ENCODE measurements around the gene ZNF432. TPM values are rescaled to one million over a fixed set of nuclear protein-coding genes. Genes with fewer than 3 reads are reported as not detected.
"Not testable (repeated sequence)": the region's sequence is repeated elsewhere in the genome, so short reads cannot be mapped to it uniquely, and the experiment has no call there.

ZNF432 gene
- total RNA-seq, 4 donors from 2014 or later, result 5.6 to 41.1 (median 13.4) TPM

DNA sequence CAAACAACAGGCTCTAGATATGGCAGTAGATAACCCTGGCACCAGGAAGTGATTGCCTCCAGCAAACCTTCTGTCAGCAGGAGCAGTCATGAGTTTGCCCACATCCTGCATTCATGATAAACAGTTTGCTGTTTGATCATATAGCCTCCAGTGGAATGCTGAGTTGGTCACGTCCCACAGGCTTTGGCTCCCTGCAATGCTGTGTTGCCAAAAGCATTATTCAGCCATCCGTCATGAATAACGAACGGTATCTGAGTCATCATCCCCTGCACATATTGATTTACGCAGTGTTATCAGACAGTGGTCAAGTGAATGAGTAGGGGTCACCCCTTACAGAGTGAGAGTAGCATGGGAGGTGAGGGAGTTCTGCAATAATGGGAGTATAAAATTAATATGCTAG lies 21.9 kb upstream of the ZNF432 start:
- 86% methylated on average over 5 of the region's 5 CpGs for WGBS
- H3K27ac ChIP-seq, result no peak overlapping the region
- H3K4me1 ChIP-seq, result no peaks in the 10 kb centered on the region
- DNase-seq (ENCODE audit: low spot score in 2 of 2), result no peak
- H3K36me3 ChIP-seq, result peaks cover 99% of the 10 kb centered on the region
- no peak overlapping the region for H3K4me3 ChIP-seq
- peaks cover 59% of the 10 kb centered on the region for H3K9me3 ChIP-seq
- no peaks in the 10 kb centered on the region for H3K27me3 ChIP-seq
- TF ChIP-seq EP300 (IDR thresholded peaks at IDR 0.05) (no peak), CTCF (IDR thresholded peaks at IDR 0.05) (no peak), POLR2AphosphoS5 (IDR thresholded peaks at IDR 0.05) (no peak), POLR2A (IDR thresholded peaks at IDR 0.05) (no peak)

DNA sequence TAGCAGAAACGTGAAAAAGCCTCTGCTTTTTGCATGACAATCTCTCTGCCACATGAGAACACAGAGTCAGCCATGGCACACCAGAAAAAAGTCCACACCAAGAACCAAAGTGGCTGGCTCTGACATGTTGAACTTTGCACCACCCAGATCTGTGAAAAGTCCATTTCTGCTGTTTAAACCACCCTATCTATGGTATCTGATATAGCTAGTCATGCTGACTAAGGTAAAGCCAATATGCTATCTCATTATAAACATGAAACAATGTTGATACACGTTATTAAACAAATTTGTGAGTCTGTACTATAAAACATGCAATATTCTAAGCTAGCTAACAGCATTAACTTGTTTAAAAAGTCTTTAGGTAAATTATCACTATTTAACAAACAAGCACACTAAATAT lies 21.0 kb upstream of the ZNF432 start:
- WGBS, result 93% methylated on average over 2 of the region's 2 CpGs
- no peak for DNase-seq (ENCODE audit: low spot score in 2 of 2)
- Histone ChIP-seq H3K27me3 (no peaks in the 10 kb centered on the region), H3K27ac (no peak overlapping the region), H3K9me3 (peaks cover 59% of the 10 kb centered on the region), H3K36me3 (peaks cover 99% of the 10 kb centered on the region), H3K4me1 (no peaks in the 10 kb centered on the region), H3K4me3 (no peak overlapping the region)
- TF ChIP-seq POLR2A (IDR thresholded peaks at IDR 0.05) (no peak), EP300 (IDR thresholded peaks at IDR 0.05) (no peak), POLR2AphosphoS5 (IDR thresholded peaks at IDR 0.05) (no peak), CTCF (IDR thresholded peaks at IDR 0.05) (no peak)

DNA sequence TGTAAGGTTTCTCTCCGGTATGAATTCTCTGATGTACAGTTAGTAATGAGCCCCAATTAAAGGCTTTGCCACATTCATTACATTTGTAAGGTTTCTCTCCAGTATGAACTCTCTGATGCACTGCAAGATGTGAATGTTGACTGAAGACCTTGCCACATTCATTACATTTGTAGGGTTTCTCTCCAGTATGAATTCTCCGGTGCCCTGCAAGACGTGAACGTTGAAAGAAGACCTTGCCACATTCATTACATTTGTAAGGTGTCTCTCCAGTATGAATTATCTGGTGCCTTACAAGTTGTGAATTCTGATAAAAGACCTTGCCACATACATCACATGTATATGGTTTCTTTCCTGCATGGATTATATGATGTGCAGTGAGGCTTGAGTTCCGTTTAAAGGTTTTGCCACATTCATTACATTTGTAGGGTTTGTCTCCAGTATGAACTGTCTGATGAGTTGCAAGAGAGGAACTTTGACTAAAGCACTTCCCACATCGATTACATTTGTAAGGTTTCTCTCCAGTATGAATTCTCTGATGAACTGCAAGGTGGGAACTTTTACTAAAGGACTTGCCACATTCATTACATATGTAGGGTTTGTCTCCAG lies 17.7 kb upstream of the ZNF432 start:
- 95% methylated on average over 6 of the region's 6 CpGs for WGBS
- no peak for TF ChIP-seq EP300 (IDR thresholded peaks at IDR 0.05)
- TF ChIP-seq CTCF (IDR thresholded peaks at IDR 0.05), result no peak
- TF ChIP-seq POLR2AphosphoS5 (IDR thresholded peaks at IDR 0.05), result no peak
- TF ChIP-seq POLR2A (IDR thresholded peaks at IDR 0.05), result no peak
- Histone ChIP-seq H3K4me1 (no peaks in the 10 kb centered on the region), H3K4me3 (no peak overlapping the region), H3K9me3 (peaks cover 63% of the 10 kb centered on the region), H3K27ac (no peak overlapping the region), H3K27me3 (no peaks in the 10 kb centered on the region), H3K36me3 (peaks cover 93% of the 10 kb centered on the region)
- DNase-seq (ENCODE audit: low spot score in 2 of 2), result no peak

DNA sequence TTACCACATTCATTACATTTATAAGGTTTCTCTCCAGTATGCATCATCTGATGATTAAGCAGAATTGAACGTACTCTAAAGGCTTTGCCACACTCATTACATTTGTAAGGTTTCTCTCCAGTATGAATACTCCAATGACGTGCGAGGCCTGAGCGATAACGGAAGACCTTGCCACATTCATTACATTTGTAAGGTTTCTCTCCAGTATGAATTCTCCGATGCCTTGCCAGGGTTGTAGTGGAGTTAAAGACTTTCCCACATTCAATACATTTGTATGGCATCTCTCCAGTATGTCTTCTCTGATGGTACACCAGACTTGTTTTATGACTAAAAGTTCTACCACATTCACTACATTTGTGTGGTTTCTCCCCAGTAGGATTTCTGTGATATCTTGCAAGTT lies 16.8 kb upstream of the ZNF432 start:
- H3K27me3 ChIP-seq, result no peaks in the 10 kb centered on the region
- 98% methylated on average over 6 of the region's 6 CpGs for WGBS
- H3K27ac ChIP-seq, result no peak overlapping the region
- no peak for DNase-seq (ENCODE audit: low spot score in 2 of 2)
- TF ChIP-seq POLR2AphosphoS5 (IDR thresholded peaks at IDR 0.05) (no peak), CTCF (IDR thresholded peaks at IDR 0.05) (no peak)
- no peaks in the 10 kb centered on the region for H3K4me1 ChIP-seq
- peaks cover 72% of the 10 kb centered on the region for H3K9me3 ChIP-seq
- H3K36me3 ChIP-seq, result peaks cover 89% of the 10 kb centered on the region
- H3K4me3 ChIP-seq, result no peak overlapping the region

DNA sequence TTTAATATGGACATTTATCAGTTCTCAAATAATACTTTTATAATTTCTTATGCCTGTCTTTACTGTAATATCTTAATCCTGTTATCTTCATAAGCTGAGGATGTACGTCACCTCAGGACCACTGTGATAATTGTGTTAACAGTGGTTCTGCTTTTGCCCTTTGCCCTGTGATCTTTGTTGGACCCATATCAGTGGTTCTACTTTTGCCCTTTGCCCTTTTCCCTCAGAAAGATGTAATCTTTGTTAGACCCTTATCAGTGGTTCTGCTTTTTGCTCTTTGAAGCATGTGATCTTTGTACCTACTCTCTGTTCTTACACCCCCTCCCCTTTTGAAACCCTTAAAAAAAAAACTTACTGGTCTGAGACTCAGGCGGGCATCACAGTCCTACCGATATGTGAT lies 7.8 kb upstream of the ZNF432 start:
- not testable (repeated sequence) for H3K4me1 ChIP-seq; H3K4me3 ChIP-seq; H3K27ac ChIP-seq; H3K36me3 ChIP-seq; DNase-seq (ENCODE audit: low spot score in 2 of 2); H3K27me3 ChIP-seq
- WGBS, result 94% methylated on average over 3 of the region's 3 CpGs
- H3K9me3 ChIP-seq, result peaks cover 45% of the 10 kb centered on the region

- not testable (repeated sequence) for H3K36me3 ChIP-seq; H3K27me3 ChIP-seq; DNase-seq (ENCODE audit: low spot score in 2 of 2); H3K27ac ChIP-seq; H3K4me3 ChIP-seq
- 20% methylated on average over 1 of the region's 1 CpG for WGBS
- Histone ChIP-seq H3K4me1 (peaks cover 11% of the 10 kb centered on the region), H3K9me3 (peaks cover 15% of the 10 kb centered on the region)
Measured at GRCh38 chr19:52051736-52052135, 3.1 kb upstream of the ZNF432 start.

Measured in suprapubic skin (tissue), 4 donors.